Central memory CD8-positive, alpha-beta T cell (primary cell): ENCODE results near the gene KCNIP4.

Experiments used
- ATAC-seq: fragments of 150-1000 bp; cut with Tn5 transposase; replicated peaks from 2 replicates; pipeline ENCODE4 v1.10.0; 2022; ENCODE audit warnings: mild to moderate bottlenecking, moderate FRiP score, moderate number of reproducible peaks; ENCODE audit not compliant: poor library complexity, severe bottlenecking; ENCODE audit errors: extremely low read depth
- DNase-seq, 2 donors: peaks; one replicate each; pipeline ENCODE4 v3.0.0; 2021; ENCODE audit warnings: low spot score in 2 of 2
- H3K27ac Mint-ChIP-seq: one replicate; pipeline ENCODE4 v1.8.0; 2022; ENCODE audit warnings: low read depth, mild to moderate bottlenecking, moderate library complexity, mixed read lengths
- H3K27me3 Mint-ChIP-seq: one replicate; pipeline ENCODE4 v1.8.0; 2022; ENCODE audit warnings: mixed read lengths
- H3K36me3 Mint-ChIP-seq: one replicate; pipeline ENCODE4 v1.8.0; 2022; ENCODE audit warnings: mild to moderate bottlenecking, moderate library complexity, mixed read lengths; ENCODE audit not compliant: insufficient read depth
- H3K4me1 Mint-ChIP-seq: one replicate; pipeline ENCODE4 v1.8.0; 2022; ENCODE audit warnings: mixed read lengths
- H3K4me3 Mint-ChIP-seq: one replicate; pipeline ENCODE4 v1.8.0; 2022; ENCODE audit warnings: mild to moderate bottlenecking, moderate library complexity, mixed read lengths
- H3K9me3 Mint-ChIP-seq: one replicate; pipeline ENCODE4 v1.8.0; 2022; ENCODE audit warnings: mixed read lengths

KCNIP4 gene

DNA sequence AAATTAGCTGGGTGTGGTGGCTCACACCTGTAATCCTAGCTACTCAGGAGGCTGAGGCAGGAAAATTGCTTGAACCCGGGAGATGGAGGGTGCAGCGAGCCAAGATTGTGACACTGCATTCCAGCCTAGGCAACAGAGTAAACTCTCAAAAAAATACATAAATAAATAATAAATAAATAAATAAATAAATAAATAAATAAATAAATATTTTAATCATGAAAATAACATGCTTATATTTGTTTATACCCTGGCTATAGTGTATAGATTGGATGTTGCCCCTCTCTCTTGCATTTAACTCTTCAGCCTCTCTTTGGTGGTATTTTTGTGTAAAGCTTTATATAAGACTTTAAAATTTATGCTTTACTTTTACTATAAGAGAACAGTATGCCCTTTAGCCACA is 51.8 kb downstream of the KCNIP4 start:
- H3K36me3 Mint-ChIP-seq = no peaks in the 10 kb centered on the region
- no peak for DNase-seq
- no peaks in the 10 kb centered on the region for H3K27me3 Mint-ChIP-seq
- H3K9me3 Mint-ChIP-seq = peaks cover 28% of the 10 kb centered on the region
- no peak for ATAC-seq
- H3K4me1 Mint-ChIP-seq = no peaks in the 10 kb centered on the region
- no peak overlapping the region for H3K4me3 Mint-ChIP-seq
- H3K27ac Mint-ChIP-seq = no peak overlapping the region

DNA sequence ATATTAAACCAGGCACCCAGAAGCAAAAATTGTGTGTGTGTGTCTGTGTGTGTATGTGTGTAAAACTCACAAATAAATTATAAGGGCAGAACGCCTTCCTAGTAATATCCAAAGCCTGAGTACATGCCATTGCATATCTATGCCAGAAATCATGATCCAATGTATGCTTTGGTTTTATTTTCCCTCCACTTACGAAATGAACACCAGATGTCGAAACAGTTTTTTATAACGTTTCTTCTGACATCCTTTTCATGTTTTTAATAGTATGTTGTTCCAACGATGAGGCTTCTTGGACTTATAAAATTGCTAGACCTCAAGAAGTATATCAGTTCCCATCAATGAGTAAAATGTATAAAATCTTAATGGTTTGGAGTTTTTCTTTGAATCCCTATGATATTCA is 55.4 kb downstream of the KCNIP4 start:
- ATAC-seq = no peak

DNA sequence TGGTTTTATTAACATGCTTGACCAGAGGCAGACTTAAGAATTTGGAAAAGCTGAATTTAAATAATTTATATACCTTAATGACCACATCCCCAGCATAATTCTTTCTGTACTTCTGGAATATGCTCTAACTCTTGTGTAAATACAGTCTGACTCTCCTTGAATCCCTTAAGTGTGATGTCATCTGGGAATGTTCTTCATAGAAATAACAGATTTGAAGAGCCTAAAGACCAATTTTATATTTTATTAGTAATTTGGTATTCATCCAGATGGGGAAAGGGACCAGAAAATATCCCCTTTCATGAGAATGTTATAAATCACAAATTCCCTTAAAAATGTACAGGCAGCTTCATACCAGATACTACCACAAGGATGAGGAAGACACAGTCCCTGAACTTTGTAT is 58.3 kb downstream of the KCNIP4 start:
- ATAC-seq = no peak
- Mint-ChIP-seq H3K36me3 (no peaks in the 10 kb centered on the region), H3K27ac (no peak overlapping the region), H3K9me3 (peaks cover 6% of the 10 kb centered on the region), H3K27me3 (no peaks in the 10 kb centered on the region), H3K4me3 (no peak overlapping the region), H3K4me1 (no peaks in the 10 kb centered on the region)
- DNase-seq = no peak

More for the DNA sequence above, 55.4 kb downstream of the KCNIP4 start:
- no peaks in the 10 kb centered on the region for H3K36me3 Mint-ChIP-seq
- H3K9me3 Mint-ChIP-seq = peaks cover 21% of the 10 kb centered on the region
- no peaks in the 10 kb centered on the region for H3K4me1 Mint-ChIP-seq
- H3K27me3 Mint-ChIP-seq = no peaks in the 10 kb centered on the region
- H3K27ac Mint-ChIP-seq = no peak overlapping the region
- no peak overlapping the region for H3K4me3 Mint-ChIP-seq
- DNase-seq = no peak

DNA sequence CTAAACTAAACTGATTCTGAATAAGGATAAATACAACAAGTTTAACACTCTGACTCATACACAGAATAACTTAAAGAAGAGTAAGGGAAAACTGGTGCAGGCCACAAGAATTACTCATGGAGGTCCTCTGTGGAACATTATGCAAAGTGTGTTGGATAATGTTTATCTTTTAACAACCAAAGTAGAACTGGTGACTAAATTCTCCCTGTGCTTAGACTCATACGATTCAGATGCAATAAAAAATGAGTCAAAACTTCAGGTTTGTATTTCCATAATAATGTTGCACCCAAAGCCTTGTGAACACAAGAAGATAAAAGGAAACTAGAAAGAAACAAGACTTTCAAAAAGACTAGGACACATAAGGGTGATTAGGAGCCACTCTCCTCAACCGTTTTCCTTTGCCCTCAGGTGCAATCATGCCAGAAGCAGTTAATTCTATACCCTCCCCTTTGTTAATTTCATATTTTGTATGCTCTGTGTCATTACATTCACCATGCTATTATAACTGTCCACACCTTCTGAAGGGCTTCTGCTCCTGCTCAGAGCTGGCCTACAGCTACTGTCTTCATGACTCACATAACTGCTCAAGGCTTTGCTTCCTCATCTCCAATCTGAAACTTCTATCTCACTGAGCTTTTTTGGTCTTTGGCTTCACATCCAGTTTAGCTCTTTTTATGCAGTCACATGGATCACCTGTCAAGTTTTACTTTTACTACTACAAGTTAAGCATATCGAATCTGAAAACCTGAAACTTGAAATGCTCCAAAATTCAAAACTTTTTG is 60.2 kb downstream of the KCNIP4 start:
- H3K36me3 Mint-ChIP-seq = no peaks in the 10 kb centered on the region
- peaks cover 15% of the 10 kb centered on the region for H3K9me3 Mint-ChIP-seq
- no peak overlapping the region for H3K4me3 Mint-ChIP-seq
- DNase-seq (no peak), ATAC-seq (no peak)
- H3K27me3 Mint-ChIP-seq = no peaks in the 10 kb centered on the region
- no peak overlapping the region for H3K27ac Mint-ChIP-seq
- H3K4me1 Mint-ChIP-seq = no peaks in the 10 kb centered on the region

DNA sequence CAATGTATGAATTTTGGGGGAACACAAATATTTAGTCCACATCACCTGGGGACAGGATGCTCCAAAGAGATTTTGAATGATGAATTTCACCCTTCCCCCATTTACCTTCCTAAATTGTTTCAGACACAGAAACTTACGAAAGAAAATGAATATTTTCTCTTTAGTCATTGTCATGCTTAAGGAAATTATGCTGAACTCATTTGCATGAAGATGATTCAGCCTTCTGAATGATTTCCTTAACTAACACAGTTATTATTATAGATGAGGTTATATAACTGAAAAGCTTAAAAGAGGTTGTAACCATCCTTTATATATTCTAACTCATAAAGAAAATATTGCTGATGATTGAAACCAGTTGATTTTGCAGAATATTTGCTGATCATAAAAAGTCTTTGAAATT is 61.1 kb downstream of the KCNIP4 start:
- Mint-ChIP-seq H3K4me3 (no peak overlapping the region), H3K27ac (no peak overlapping the region), H3K9me3 (peaks cover 16% of the 10 kb centered on the region), H3K27me3 (no peaks in the 10 kb centered on the region), H3K36me3 (no peaks in the 10 kb centered on the region), H3K4me1 (no peaks in the 10 kb centered on the region)
- DNase-seq (no peak), ATAC-seq (no peak)

DNA sequence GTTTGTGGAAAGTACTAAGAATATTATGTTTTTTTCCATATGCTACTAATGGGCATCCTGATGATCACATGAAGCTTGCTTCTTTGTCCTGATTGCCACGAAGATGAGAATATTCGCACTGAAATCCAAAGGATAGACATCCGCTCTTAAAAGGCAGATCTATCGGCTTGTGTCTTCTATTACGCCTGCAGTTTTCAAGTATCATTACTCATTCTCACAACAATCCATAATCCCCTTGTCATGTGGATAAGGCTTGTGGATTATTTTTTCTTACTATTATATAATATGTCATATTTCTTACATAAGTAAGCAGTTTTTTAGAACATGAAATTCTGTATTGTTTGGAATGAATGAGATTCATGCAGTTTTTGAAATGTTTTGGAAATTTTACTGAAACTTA is 62.8 kb downstream of the KCNIP4 start:
- Mint-ChIP-seq H3K9me3 (peaks cover 22% of the 10 kb centered on the region), H3K36me3 (no peaks in the 10 kb centered on the region), H3K4me1 (no peaks in the 10 kb centered on the region), H3K27ac (no peak overlapping the region), H3K27me3 (no peaks in the 10 kb centered on the region), H3K4me3 (no peak overlapping the region)
- DNase-seq (no peak), ATAC-seq (no peak)

DNA sequence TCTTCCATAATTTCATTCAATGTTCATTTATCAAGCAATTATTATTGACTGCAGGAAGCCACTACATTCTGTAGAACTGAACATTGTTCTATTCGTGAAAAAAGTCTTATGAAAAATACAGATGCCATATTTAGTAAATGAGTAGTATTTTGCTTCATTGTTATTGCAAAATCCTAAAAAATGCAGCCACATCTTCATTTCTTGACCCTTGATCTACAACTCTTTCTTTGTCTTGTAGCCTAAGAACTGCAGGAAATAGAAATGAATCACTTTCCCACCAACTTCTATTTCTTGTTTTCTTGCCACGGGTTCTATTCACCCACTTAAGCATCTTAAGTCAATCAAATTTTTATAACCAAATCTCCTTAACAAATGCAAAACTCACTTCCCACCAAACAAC is 63.3 kb downstream of the KCNIP4 start:
- Mint-ChIP-seq H3K4me1 (no peaks in the 10 kb centered on the region), H3K9me3 (peaks cover 22% of the 10 kb centered on the region)
- no peak for DNase-seq

DNA sequence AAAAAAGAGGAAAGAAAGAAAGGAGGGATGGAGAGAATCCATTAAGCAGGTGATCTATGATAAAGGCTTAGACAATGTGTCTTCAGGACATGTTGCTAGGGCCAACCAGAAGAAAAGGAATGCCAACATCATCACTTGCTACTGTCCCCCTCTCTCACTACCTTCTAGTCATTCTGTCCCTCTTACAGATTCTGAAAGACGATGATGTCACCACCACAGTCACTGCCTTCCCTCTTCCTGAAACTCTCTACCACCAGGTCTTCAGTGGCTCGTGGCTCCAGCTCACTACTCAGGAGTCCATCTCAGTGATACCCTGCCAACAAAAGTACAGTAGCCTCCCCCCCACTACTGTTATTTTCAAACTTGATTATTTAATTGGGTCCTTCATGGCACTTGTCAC is 64.0 kb downstream of the KCNIP4 start:
- DNase-seq = no peak
- no peak for ATAC-seq
- H3K27me3 Mint-ChIP-seq = no peaks in the 10 kb centered on the region
- peaks cover 22% of the 10 kb centered on the region for H3K9me3 Mint-ChIP-seq
- no peaks in the 10 kb centered on the region for H3K36me3 Mint-ChIP-seq
- H3K4me3 Mint-ChIP-seq = no peak overlapping the region
- H3K4me1 Mint-ChIP-seq = no peaks in the 10 kb centered on the region
- no peak overlapping the region for H3K27ac Mint-ChIP-seq

More for the DNA sequence above, 63.3 kb downstream of the KCNIP4 start:
- ATAC-seq = no peak
- H3K27me3 Mint-ChIP-seq = no peaks in the 10 kb centered on the region
- no peak overlapping the region for H3K27ac Mint-ChIP-seq
- no peak overlapping the region for H3K4me3 Mint-ChIP-seq
- H3K36me3 Mint-ChIP-seq = no peaks in the 10 kb centered on the region

DNA sequence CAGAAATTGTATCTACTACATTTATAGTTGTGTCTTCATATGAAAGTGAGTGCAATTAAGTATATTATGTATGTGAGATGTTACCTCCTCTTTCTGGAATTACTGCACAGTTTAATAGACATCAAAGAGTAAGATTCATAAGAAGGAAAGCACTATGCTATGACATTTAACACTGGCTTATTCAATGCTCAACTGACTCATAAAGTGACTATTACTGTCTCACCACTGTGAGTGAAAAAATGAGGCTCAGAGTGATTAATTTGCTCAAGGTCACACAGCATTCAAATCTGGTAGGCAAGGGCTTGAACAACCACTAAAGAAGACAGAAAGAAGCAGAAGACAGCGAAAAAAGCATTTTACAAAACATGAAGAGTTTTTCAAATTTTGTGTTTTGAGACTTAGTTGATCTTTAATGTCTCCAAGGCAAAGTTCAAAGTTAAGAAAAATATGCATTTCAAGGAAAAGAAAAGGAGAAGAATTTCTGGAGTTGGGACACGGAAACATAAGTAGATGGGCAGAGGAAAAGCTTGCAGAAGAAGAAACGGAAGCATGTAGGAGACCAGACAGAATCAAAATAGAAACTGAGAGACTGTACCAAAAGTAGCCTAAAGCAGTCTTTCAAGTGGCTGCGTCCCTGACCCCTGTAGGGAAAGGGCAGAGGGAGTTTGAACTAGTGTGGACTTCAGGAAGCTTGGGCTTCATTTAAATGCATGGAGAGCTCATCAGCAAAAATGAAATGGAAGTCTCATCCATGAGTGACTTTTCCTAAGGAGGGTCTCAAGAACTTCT is 66.3 kb downstream of the KCNIP4 start:
- Mint-ChIP-seq H3K27me3 (no peaks in the 10 kb centered on the region), H3K4me3 (no peak overlapping the region), H3K4me1 (no peaks in the 10 kb centered on the region), H3K36me3 (no peaks in the 10 kb centered on the region), H3K9me3 (peaks cover 27% of the 10 kb centered on the region), H3K27ac (no peak overlapping the region)
- no peak for ATAC-seq
- DNase-seq = no peak

DNA sequence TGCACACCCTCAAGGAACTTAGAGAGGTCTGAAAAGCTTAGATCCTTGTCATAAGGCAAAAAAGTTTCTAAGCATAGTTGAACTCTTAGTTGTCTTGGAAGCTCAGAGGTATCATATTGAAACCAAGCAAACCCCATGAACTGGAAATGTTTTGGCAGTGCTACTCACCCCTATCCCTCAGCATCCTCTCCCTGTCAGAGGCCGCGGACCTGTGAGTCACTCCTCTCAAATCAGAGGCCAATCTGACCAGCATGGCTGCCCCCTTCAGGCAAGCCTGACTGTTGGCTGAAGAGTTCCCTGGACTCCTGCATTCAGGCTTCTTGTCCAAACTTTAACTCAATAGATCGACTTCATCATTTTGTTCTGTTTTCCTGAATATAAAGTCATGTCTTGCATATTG is 69.4 kb downstream of the KCNIP4 start:
- no peak for ATAC-seq

DNA sequence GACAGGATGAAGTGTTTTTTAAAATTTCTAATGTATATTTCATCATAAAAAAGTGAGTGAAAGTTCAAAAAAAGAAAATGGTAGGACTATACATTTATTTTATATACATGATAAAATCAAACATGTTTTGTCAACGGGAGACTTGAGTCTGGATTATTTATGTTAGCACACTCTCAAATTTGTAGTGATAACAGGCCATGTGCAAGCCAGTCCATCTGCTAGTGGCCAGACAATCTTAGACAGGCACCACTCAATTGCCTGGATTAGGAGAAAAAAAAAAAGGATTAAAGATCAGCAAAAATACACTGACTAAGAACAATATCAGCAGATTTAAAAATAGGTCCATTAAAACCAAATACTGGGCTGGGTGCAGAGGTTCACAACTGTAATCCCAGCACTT is 71.9 kb downstream of the KCNIP4 start:
- DNase-seq = no peak
- no peaks in the 10 kb centered on the region for H3K36me3 Mint-ChIP-seq
- no peaks in the 10 kb centered on the region for H3K4me1 Mint-ChIP-seq
- H3K27me3 Mint-ChIP-seq = no peaks in the 10 kb centered on the region
- H3K4me3 Mint-ChIP-seq = no peak overlapping the region
- peaks cover 11% of the 10 kb centered on the region for H3K9me3 Mint-ChIP-seq
- no peak overlapping the region for H3K27ac Mint-ChIP-seq
- no peak for ATAC-seq

More for the DNA sequence above, 69.4 kb downstream of the KCNIP4 start:
- no peaks in the 10 kb centered on the region for H3K4me1 Mint-ChIP-seq
- H3K4me3 Mint-ChIP-seq = no peak overlapping the region
- no peak overlapping the region for H3K27ac Mint-ChIP-seq
- H3K36me3 Mint-ChIP-seq = no peaks in the 10 kb centered on the region
- DNase-seq = no peak
- H3K27me3 Mint-ChIP-seq = no peaks in the 10 kb centered on the region
- H3K9me3 Mint-ChIP-seq = peaks cover 25% of the 10 kb centered on the region

DNA sequence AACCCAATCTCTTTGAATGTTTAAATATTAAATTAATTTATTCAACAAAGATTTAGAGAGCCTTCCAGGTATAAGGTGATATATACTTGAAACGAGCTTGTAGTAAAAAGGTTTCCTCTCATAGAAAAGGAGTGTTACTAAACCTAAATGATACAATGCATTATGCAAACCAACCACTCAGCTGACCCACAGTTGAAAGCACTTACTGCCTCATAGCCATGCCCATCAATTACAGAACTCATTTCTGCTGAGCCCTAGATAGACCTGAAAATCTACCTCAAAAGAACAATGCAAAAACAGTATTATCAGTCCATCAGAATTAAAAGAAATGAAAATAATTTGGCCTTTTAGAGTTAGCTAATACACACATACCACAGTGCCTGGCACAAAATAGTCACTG is 75.4 kb downstream of the KCNIP4 start:
- no peak overlapping the region for H3K27ac Mint-ChIP-seq
- no peak overlapping the region for H3K4me3 Mint-ChIP-seq
- no peaks in the 10 kb centered on the region for H3K36me3 Mint-ChIP-seq
- no peaks in the 10 kb centered on the region for H3K27me3 Mint-ChIP-seq
- H3K4me1 Mint-ChIP-seq = no peaks in the 10 kb centered on the region
- no peak for DNase-seq
- H3K9me3 Mint-ChIP-seq = peaks cover 17% of the 10 kb centered on the region
- no peak for ATAC-seq

DNA sequence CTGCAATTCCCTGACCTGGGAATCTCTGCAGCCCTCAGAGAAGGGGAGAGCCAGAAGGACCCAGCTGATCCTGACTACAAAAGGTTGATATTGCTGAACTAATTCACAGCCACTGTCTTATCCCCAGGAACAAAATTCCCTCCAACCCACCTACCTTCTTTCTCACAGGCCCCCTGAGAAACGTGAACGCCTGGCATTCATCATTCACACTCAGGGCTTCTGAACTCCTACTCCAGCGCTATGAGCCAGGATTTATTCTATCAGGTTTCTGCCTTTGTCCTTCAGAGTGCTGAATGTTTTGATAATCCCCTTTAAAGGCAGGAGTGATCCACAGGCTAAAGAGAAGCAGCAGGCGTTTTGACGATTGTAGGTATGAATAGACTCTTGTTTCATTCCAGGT is 76.5 kb downstream of the KCNIP4 start:
- no peaks in the 10 kb centered on the region for H3K4me1 Mint-ChIP-seq
- no peak overlapping the region for H3K4me3 Mint-ChIP-seq
- no peak for DNase-seq
- no peak for ATAC-seq
- no peak overlapping the region for H3K27ac Mint-ChIP-seq
- peaks cover 16% of the 10 kb centered on the region for H3K9me3 Mint-ChIP-seq
- no peaks in the 10 kb centered on the region for H3K27me3 Mint-ChIP-seq
- H3K36me3 Mint-ChIP-seq = no peaks in the 10 kb centered on the region
